Measurements from ENCODE around the gene BNIP5. TPM values are rescaled to one million over a fixed set of nuclear protein-coding genes. Genes with fewer than 3 reads are reported as not detected.

Gene BNIP5, protein sequence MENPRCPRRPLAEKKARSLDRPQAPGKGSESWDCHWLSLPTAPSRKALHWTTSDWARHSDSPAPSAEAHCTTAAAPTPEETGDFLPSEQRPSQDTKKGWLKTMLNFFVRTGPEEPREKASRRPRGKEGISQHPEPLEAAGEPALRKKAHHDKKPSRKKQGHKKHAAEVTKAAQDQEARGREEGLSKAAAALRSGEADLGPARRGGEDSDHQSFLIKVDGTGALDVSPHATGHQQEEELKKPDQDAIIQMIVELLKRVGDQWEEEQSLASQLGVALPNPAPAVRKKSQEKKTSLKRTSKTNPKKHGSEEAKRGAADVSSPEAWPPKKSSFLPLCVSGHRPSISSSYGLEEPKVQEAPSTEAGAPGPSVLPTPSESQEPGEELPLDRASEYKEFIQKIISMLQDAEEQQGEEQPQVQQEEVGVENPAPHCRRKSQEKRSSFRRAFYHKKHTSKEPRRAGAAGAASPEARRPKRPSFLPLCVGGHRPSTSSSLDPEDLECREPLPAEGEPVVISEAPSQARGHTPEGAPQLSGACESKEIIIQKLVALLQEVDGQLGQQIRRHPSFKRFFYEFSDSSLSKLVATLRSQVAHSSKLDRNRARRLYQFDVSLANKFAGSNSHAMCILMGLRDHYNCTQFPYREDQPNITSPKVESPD
- not detected in 2 replicates for total RNA-seq

DNA sequence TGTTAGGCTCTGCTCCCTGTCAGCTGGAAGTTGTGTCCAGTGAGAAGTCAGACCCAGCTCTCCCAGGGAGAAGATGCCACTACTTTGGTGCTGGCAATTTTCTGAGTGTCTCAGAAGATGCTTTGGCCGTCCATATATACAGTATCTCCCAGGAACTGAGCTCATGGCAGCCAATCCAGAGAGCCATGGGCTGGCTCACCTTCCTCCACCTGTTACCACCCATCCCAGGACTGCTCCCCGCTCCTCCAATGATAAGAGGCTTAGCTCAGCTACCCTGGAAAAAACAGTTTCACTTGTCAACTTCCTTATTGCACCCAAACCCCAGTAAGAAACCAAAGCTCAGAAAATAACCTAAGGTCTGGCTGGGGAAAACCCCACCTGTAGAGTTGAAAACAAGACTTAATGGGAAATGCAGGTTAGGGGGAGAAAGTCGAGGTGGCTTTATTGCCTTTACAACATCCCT is at the start of gene BNIP5:
Gene BNIP5 (minus strand): TSS at position 110 of the 463 bp plus-strand sequence. CDS start 6,198 bp downstream, outside the sequence.

DNA sequence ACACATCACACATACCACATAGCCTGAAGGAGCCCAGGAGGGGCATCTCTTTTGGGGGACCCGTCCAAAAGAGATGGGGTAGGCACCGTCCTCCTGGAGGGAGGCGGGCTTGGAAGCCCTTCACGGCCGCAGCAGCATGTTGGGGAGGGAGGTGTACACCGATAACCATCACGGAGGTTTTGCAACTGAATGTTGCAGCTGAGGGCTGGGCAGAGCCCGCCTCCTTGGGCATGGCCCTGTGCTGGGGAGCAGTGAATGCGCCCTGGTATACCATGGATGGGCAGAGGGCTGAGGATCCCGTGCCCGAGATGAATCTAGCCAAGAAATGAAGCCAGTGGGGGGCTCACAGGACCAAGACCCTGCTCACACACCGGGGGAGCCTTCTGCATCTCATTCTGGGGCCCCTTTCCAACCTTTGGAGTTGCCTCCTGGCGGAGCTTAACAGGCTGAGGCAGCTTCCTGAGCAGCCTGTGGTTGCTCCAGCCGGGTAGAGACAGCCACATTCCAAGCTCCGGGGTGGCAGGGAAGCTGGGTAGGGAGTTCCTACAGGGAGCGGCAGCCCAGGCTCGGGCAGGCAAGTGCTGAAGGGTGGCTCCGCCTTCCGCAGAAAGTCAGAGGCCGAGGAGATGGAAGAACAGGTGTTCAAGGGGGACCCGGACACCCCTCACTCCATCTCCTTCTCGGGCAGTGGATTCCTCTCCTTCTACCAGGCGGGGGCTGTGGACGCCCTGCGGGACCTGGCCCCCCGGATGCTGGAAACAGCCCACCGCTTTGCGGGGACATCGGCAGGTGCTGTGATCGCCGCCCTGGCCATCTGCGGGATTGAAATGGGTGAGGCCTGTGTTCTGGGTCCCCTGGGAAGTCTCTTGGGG is 66.6 kb downstream of the BNIP5 start, which contains the start of gene PNPLA1:
Gene PNPLA1 (plus strand): TSS at position 227 of the 872 bp plus-strand sequence. CDS start 400 bp downstream, at position 627.

Other genes with a start within 250 kb of the BNIP5 start
- 12.1 and 14.7 TPM in 2 replicates for gene MAPK13, start 206.4 kb downstream of the BNIP5 start, total RNA-seq
- 11.8 and 15.6 TPM in 2 replicates for gene BRPF3, start 140.1 kb downstream of the BNIP5 start, total RNA-seq
- gene PNPLA1, start 66.8 kb downstream of the BNIP5 start, total RNA-seq, result not detected in 2 replicates
- gene ETV7, start 50.8 kb upstream of the BNIP5 start, total RNA-seq, result 0.20 and 0.37 TPM in 2 replicates
- gene PXT1, start 106.0 kb upstream of the BNIP5 start, total RNA-seq, result under 0.01 TPM in 1 of 2 replicates, not detected in the other
- 36.4 and 41.2 TPM in 2 replicates for gene KCTD20, start 106.1 kb upstream of the BNIP5 start, total RNA-seq
- 17.6 and 19.0 TPM in 2 replicates for gene STK38, start 210.6 kb upstream of the BNIP5 start, total RNA-seq